Measurements from ENCODE around the gene PRUNE2. TPM values are rescaled to one million over a fixed set of nuclear protein-coding genes. Genes with fewer than 3 reads are reported as not detected.

Gene PRUNE2
- 13.2 and 13.3 TPM in 2 replicates for total RNA-seq (2021; fragmentation: NEBNext Ultra II Directional; extraction: Animal tissue kit (Norgen Biotek cat#: 25700))
- 3.2 and 5.5 TPM in 2 replicates for polyA plus RNA-seq (2011; rRNA removed)
- polyA plus RNA-seq (2011; cell fraction: cytosol; rRNA removed): 4.0 TPM
- polyA plus RNA-seq (2011; cell fraction: nucleus; rRNA removed): 4.1 TPM
- polyA plus RNA-seq (2012, experiment 1 of 2): 5.2 to 9.6 TPM (median 7.2 TPM) in 4 replicates
- polyA plus RNA-seq (2012, experiment 2 of 2): 0.63 TPM
- polyA plus RNA-seq (2013, experiment 1 of 2): 5.3 TPM
- 5.6 TPM for polyA plus RNA-seq (2013, experiment 2 of 2)
- polyA minus RNA-seq (2011; rRNA and poly(A)+ RNA removed): 9.7 and 21.7 TPM in 2 replicates
- polyA minus RNA-seq (2011; cell fraction: cytosol; rRNA and poly(A)+ RNA removed): 9.1 TPM
- 22.5 TPM for polyA minus RNA-seq (2011; cell fraction: nucleus; rRNA and poly(A)+ RNA removed)
- long read RNA-seq, experiment 1, partial matches to known transcripts: 1 of 12 reads
- long read RNA-seq, experiment 1, other reads (novel, unspliced or antisense): 11 of 12 reads
- long read RNA-seq, experiment 2, partial matches to known transcripts: 0 of 1 reads
- long read RNA-seq, experiment 2, other reads (novel, unspliced or antisense): 0 of 1 reads

GRCh38 chr9:76905791-76906646, at the start of gene PRUNE2:
TSS of gene PRUNE2 (minus strand) at chr9:76906114. CDS start at chr9:76905963, 151 bp downstream.
- Histone ChIP-seq H2BK120ac (replicated peaks; ENCODE audit: low read depth, low read length) (peak within 1 kb of the TSS; percentile 33), H2BK15ac (ENCODE audit: low read length) (peak within 1 kb of the TSS; percentile 84; the same call in 1 of the 2 replicates), H4K91ac (replicated peaks; ENCODE audit: insufficient read length, low read length) (no peak within 1 kb of the TSS), H3K23ac (ENCODE audit: insufficient read length) (no peak within 1 kb of the TSS), H2BK12ac (ENCODE audit: low read depth, low read length) (peak within 1 kb of the TSS; percentile 3; the same call in 1 of the 2 replicates), H4K5ac (ENCODE audit: insufficient read length, low read depth, low read length) (peak within 1 kb of the TSS; percentile 9), H3K79me1 (ENCODE audit: low read depth, low read length) (no peaks in the 10 kb centered on the region), H3K4ac (replicated peaks; ENCODE audit: insufficient read length, low read depth, low read length) (no peak within 1 kb of the TSS), H2AK5ac (ENCODE audit: low read depth, low read length) (no peak within 1 kb of the TSS), H3K9me3 (ENCODE audit: insufficient read depth in 2 of 2, low read depth in 1 of 2, low read length in 1 of 2) (no peaks in the 10 kb centered on the region), H4K20me1 (replicated peaks in 1 of 2; ENCODE audit: control insufficient read depth in 1 of 2, insufficient read depth in 2 of 2, low read length in 2 of 2) (peaks cover 0 to 3% of the 10 kb centered on the region in 2 experiments), H2BK20ac (ENCODE audit: low read length) (0 out of 2 replicates have a peak within 1 kb of the TSS, but pooled peaks have one; percentile 16), H3K27ac (ENCODE audit: low read depth, low read length) (no peak within 1 kb of the TSS), H3K23me2 (ENCODE audit: low read depth, low read length) (peaks cover 13% of the 10 kb centered on the region), H3K14ac (ENCODE audit: insufficient read length) (no peak within 1 kb of the TSS), H4K8ac (ENCODE audit: extremely low read depth, insufficient read depth, low read length) (no peak within 1 kb of the TSS), H3K4me3 (ENCODE audit: extremely low read depth in 1 of 4, insufficient read depth in 2 of 4, low read depth in 3 of 4, low read length in 4 of 4) (peak within 1 kb of the TSS; percentile 43 to 71 (median 62)), H2AFZ (ENCODE audit: low read length) (peak within 1 kb of the TSS; percentile 94), H3K79me2 (ENCODE audit: control insufficient read depth in 1 of 2, insufficient read depth in 2 of 2, low read length in 2 of 2) (no peaks in the 10 kb centered on the region), H2BK5ac (ENCODE audit: low read depth, low read length) (peak within 1 kb of the TSS; percentile 25; the same call in 1 of the 2 replicates), H3K4me2 (ENCODE audit: insufficient read depth in 1 of 2, low read depth in 2 of 2, low read length in 2 of 2) (peak within 1 kb of the TSS; percentile 79 to 89), H3K4me1 (replicated peaks in 1 of 4; ENCODE audit: control insufficient read depth in 3 of 4, insufficient read depth in 4 of 4, low read length in 3 of 4) (peaks cover 0 to 12% (median 5%) of the 10 kb centered on the region in 4 experiments; a peak in 5 of 7 replicates), H3K27me3 (replicated peaks in 1 of 4; ENCODE audit: control insufficient read depth in 3 of 4, extremely low read depth in 1 of 4, insufficient read depth in 3 of 4, low read length in 3 of 4) (peaks cover 2 to 26% (median 18%) of the 10 kb centered on the region in 4 experiments; a peak in 6 of 7 replicates), H3K56ac (replicated peaks; ENCODE audit: insufficient read length, low read depth, low read length) (peak within 1 kb of the TSS; percentile 81), H3K18ac (ENCODE audit: extremely low read depth, low read length) (peak within 1 kb of the TSS; percentile 33), H3K36me3 (ENCODE audit: control insufficient read depth in 2 of 4, insufficient read depth in 4 of 4, low read length in 3 of 4) (no peaks in the 10 kb centered on the region), H3K9ac (replicated peaks in 1 of 4; ENCODE audit: extremely low read depth in 1 of 4, low read depth in 3 of 4, low read length in 3 of 4) (peak within 1 kb of the TSS in 3 of 4 experiments; percentile 6 to 43 (median 39); a peak in 2 of 7 replicates)
- POLR2A ChIA-PET (ENCODE audit: partially characterized antibody): interaction anchor here (0.7 to 2.0 kb wide), 14 partner anchors 10 to 221 kb away, joined by 3 to 7 read pairs (median 3); no protein-coding TSS in a partner anchor
- CTCF ChIA-PET (ENCODE audit: partially characterized antibody): interaction anchor here (1.0 to 1.4 kb wide), 3 partner anchors 91 to 95 kb away, joined by 3 to 4 read pairs (median 3); no protein-coding TSS in a partner anchor
- DNase-seq (ENCODE audit: low read depth in 1 of 2, low spot score in 2 of 2): peak; percentile 83 to 94
- FAIRE-seq: no peak
- WGBS, 2 experiments (ENCODE audit: extremely low coverage in 1 of 2, insufficient coverage in 1 of 2, insufficient read length in 1 of 2, insufficient replicate concordance in 2 of 2, low coverage in 1 of 2, low lambda C conversion rate in 2 of 2, missing lambda C conversion rate in 1 of 2): 1% methylated on average over 69 of the region's 79 CpGs; no CpG with 5 or more reads in 1 of the 2 experiments
- TF ChIP-seq TBP (IDR thresholded peaks at IDR 0.05; ENCODE audit: low read depth, low read length) (0 out of 2 replicates have a peak, but pooled peaks have one; percentile 2), YY1 (IDR thresholded peaks at IDR 0.05; ENCODE audit: low read depth, low read length) (peak; percentile 21; the same call in 1 of the 2 replicates), BACH1 (IDR thresholded peaks at IDR 0.05; ENCODE audit: low read length) (peak; percentile 52; the same call in 1 of the 2 replicates), SUZ12 (IDR thresholded peaks at IDR 0.05; ENCODE audit: low read length) (no peak), SP2 (IDR thresholded peaks at IDR 0.05; ENCODE audit: low read length) (no peak), SAP30 (IDR thresholded peaks at IDR 0.05; ENCODE audit: insufficient read depth, insufficient replicate concordance, low read length) (no peak), TAF1 (IDR thresholded peaks at IDR 0.05; ENCODE audit: low read depth, low read length) (peak; percentile 69), CREB1 (IDR thresholded peaks at IDR 0.05) (peak; percentile 88), SIRT6 (IDR thresholded peaks at IDR 0.05; ENCODE audit: low read length) (no peak)

All from H1 (cell line).